ENCODE data around the gene STX18. TPM values are rescaled to one million over a fixed set of nuclear protein-coding genes. Genes with fewer than 3 reads are reported as not detected.
"Not testable (repeated sequence)": the region's sequence is repeated elsewhere in the genome, so short reads cannot be mapped to it uniquely, and the experiment has no call there.

Gene STX18
- total RNA-seq, 1 experiment from 2014 or later: 32.7 TPM

GRCh38 chr4:4507403-4507802, 34.4 kb downstream of the STX18 start:
- CTCF ChIA-PET: interaction anchor here (0.6 to 3.3 kb wide), 9 partner anchors 12 to 271 kb away, joined by 3 to 15 read pairs (median 4); no protein-coding TSS in a partner anchor
- POLR2A ChIA-PET: no interaction called here
- TF ChIP-seq CTCF (IDR thresholded peaks at IDR 0.05; ENCODE audit: unreplicated experiment): no peak

GRCh38 chr4:4506961-4507360, 34.9 kb downstream of the STX18 start:
- Mint-ChIP-seq H3K36me3 (ENCODE audit: insufficient read depth, unreplicated experiment) (no peaks in the 10 kb centered on the region), H3K9me3 (ENCODE audit: unreplicated experiment) (no peaks in the 10 kb centered on the region), H3K27ac (ENCODE audit: low read depth, unreplicated experiment) (no peak overlapping the region), H3K4me1 (ENCODE audit: insufficient read depth, unreplicated experiment) (no peaks in the 10 kb centered on the region), H3K4me3 (ENCODE audit: unreplicated experiment) (no peak overlapping the region), H3K27me3 (ENCODE audit: insufficient read depth, unreplicated experiment) (no peaks in the 10 kb centered on the region)
- no peak for DNase-seq (ENCODE audit: unreplicated experiment)
- no TSS peak for BruUV-seq (replicated peaks)
- intact Hi-C loops (cut with micrococcal nuclease): no loop called here
- POLR2A ChIA-PET: no interaction called here
- TF ChIP-seq CTCF (IDR thresholded peaks at IDR 0.05; ENCODE audit: unreplicated experiment): no peak
- CTCF ChIA-PET: interaction anchor here (0.9 to 3.3 kb wide), 6 partner anchors 12 to 76 kb away, joined by 3 to 15 read pairs (median 6); no protein-coding TSS in a partner anchor

More at GRCh38 chr4:4507403-4507802, 34.4 kb downstream of the STX18 start:
- Mint-ChIP-seq H3K27ac (ENCODE audit: low read depth, unreplicated experiment) (no peak overlapping the region), H3K27me3 (ENCODE audit: insufficient read depth, unreplicated experiment) (no peaks in the 10 kb centered on the region), H3K4me1 (ENCODE audit: insufficient read depth, unreplicated experiment) (no peaks in the 10 kb centered on the region), H3K4me3 (ENCODE audit: unreplicated experiment) (no peak overlapping the region), H3K36me3 (ENCODE audit: insufficient read depth, unreplicated experiment) (no peaks in the 10 kb centered on the region), H3K9me3 (ENCODE audit: unreplicated experiment) (no peaks in the 10 kb centered on the region)
- DNase-seq (ENCODE audit: unreplicated experiment): no peak
- intact Hi-C loops (cut with micrococcal nuclease): no loop called here
- no TSS peak for BruUV-seq (replicated peaks)

GRCh38 chr4:4505211-4505610, 36.6 kb downstream of the STX18 start:
- ChIA-PET CTCF (interaction anchor here (0.6 to 2.3 kb wide), 4 partner anchors 11 to 541 kb away, joined by 3 to 10 read pairs (median 3); no protein-coding TSS in a partner anchor), POLR2A (interaction anchor here (0.6 to 1.0 kb wide), 2 partner anchors 14 to 36 kb away, joined by 3 to 5 read pairs; partner anchors contain the start of gene STX18)
- BruUV-seq (replicated peaks); H3K27me3 Mint-ChIP-seq (ENCODE audit: insufficient read depth, unreplicated experiment); H3K36me3 Mint-ChIP-seq (ENCODE audit: insufficient read depth, unreplicated experiment); DNase-seq (ENCODE audit: unreplicated experiment); H3K4me3 Mint-ChIP-seq (ENCODE audit: unreplicated experiment); H3K27ac Mint-ChIP-seq (ENCODE audit: low read depth, unreplicated experiment); H3K9me3 Mint-ChIP-seq (ENCODE audit: unreplicated experiment); intact Hi-C loops (cut with micrococcal nuclease); H3K4me1 Mint-ChIP-seq (ENCODE audit: insufficient read depth, unreplicated experiment): not testable (repeated sequence)

GRCh38 chr4:4504783-4505182, 37.1 kb downstream of the STX18 start:
- no peak for DNase-seq (ENCODE audit: unreplicated experiment)
- Mint-ChIP-seq H3K4me1 (ENCODE audit: insufficient read depth, unreplicated experiment) (no peaks in the 10 kb centered on the region), H3K36me3 (ENCODE audit: insufficient read depth, unreplicated experiment) (no peaks in the 10 kb centered on the region), H3K9me3 (ENCODE audit: unreplicated experiment) (no peaks in the 10 kb centered on the region), H3K27ac (ENCODE audit: low read depth, unreplicated experiment) (no peak overlapping the region), H3K27me3 (ENCODE audit: insufficient read depth, unreplicated experiment) (no peaks in the 10 kb centered on the region), H3K4me3 (ENCODE audit: unreplicated experiment) (no peak overlapping the region)
- intact Hi-C loops (cut with micrococcal nuclease): no loop called here
- CTCF ChIA-PET: interaction anchor here (0.6 to 2.3 kb wide), 6 partner anchors 10 to 541 kb away, joined by 3 to 10 read pairs (median 3); no protein-coding TSS in a partner anchor
- no TSS peak for BruUV-seq (replicated peaks)
- TF ChIP-seq CTCF (IDR thresholded peaks at IDR 0.05; ENCODE audit: unreplicated experiment): no peak
- POLR2A ChIA-PET: interaction anchor here (0.6 to 1.0 kb wide), 2 partner anchors 14 to 36 kb away, joined by 3 to 5 read pairs; partner anchors contain the start of gene STX18
